Ishikawa (cell line): ENCODE data around the gene ZNF70.

Source experiments
- CEBPB ChIP-seq: IDR thresholded peaks from 2 replicates; pipeline ENCODE4 v1.6.1; 2012
- CREB1 ChIP-seq: IDR thresholded peaks from 2 replicates; pipeline ENCODE4 v1.6.1; 2012; ENCODE audit warnings: low read depth
- EGR1 ChIP-seq: IDR thresholded peaks from 2 replicates; pipeline ENCODE4 v1.6.1; 2012
- EP300 ChIP-seq: IDR thresholded peaks from 2 replicates; pipeline ENCODE4 v1.6.1; 2012; ENCODE audit warnings: borderline replicate concordance
- FOXM1 ChIP-seq: IDR thresholded peaks from 2 replicates; pipeline ENCODE4 v1.6.1; 2012; ENCODE audit warnings: low read depth, borderline replicate concordance
- MAX ChIP-seq: IDR thresholded peaks from 2 replicates; pipeline ENCODE4 v1.6.1; 2012
- NFIC ChIP-seq: IDR thresholded peaks from 2 replicates; pipeline ENCODE4 v1.6.1; 2012
- RAD21 ChIP-seq: IDR thresholded peaks from 2 replicates; pipeline ENCODE4 v1.6.1; 2012; ENCODE audit warnings: low read depth
- REST ChIP-seq: IDR thresholded peaks from 2 replicates; pipeline ENCODE4 v1.6.1; 2012; ENCODE audit warnings: low read depth, mild to moderate bottlenecking
- TAF1 ChIP-seq: IDR thresholded peaks from 2 replicates; pipeline ENCODE4 v1.6.1; 2012; ENCODE audit warnings: low read depth, mild to moderate bottlenecking
- TCF12 ChIP-seq: IDR thresholded peaks from 2 replicates; pipeline ENCODE4 v1.6.1; 2012; ENCODE audit warnings: low read depth
- TEAD4 ChIP-seq: IDR thresholded peaks from 2 replicates; pipeline ENCODE4 v1.6.1; 2012
- USF1 ChIP-seq: IDR thresholded peaks from 2 replicates; pipeline ENCODE4 v1.6.1; 2012
- YY1 ChIP-seq: IDR thresholded peaks from 2 replicates; pipeline ENCODE4 v1.6.1; 2012; ENCODE audit warnings: low read depth
- ZBTB7A ChIP-seq: IDR thresholded peaks from 2 replicates; pipeline ENCODE4 v1.6.1; 2012; ENCODE audit warnings: low read depth

ZNF70 gene

GRCh38 chr22:23763954-23764353 lies 13.0 kb upstream of the ZNF70 start:
- TF ChIP-seq NFIC (no peak), TCF12 (no peak), TAF1 (no peak), TEAD4 (no peak), MAX (no peak), REST (no peak), EGR1 (no peak), CREB1 (no peak), CEBPB (no peak), FOXM1 (no peak), USF1 (no peak), RAD21 (no peak), YY1 (no peak), ZBTB7A (no peak), EP300 (no peak)

GRCh38 chr22:23763579-23763945 lies 12.7 kb upstream of the ZNF70 start:
- TF ChIP-seq ZBTB7A: no peak
- TF ChIP-seq REST: no peak
- TF ChIP-seq MAX: no peak
- no peak for TF ChIP-seq NFIC
- no peak for TF ChIP-seq TCF12
- TF ChIP-seq TAF1: no peak
- TF ChIP-seq EP300: no peak
- no peak for TF ChIP-seq EGR1
- TF ChIP-seq CREB1: no peak
- TF ChIP-seq YY1: no peak
- TF ChIP-seq FOXM1: no peak
- TF ChIP-seq TEAD4: no peak

- TF ChIP-seq MAX (no peak), YY1 (no peak), FOXM1 (no peak), USF1 (no peak), RAD21 (no peak), EGR1 (no peak), CREB1 (no peak), REST (no peak), NFIC (no peak), TEAD4 (no peak), EP300 (no peak), CEBPB (no peak), ZBTB7A (no peak), TAF1 (no peak), TCF12 (no peak)
These were observed 12.1 kb upstream of the ZNF70 start, which contains the start of gene C22orf15 for GRCh38 chr22:23762842-23763578. Gene C22orf15, plus strand, starts transcription at chr22:23762990. Its CDS starts 317 bp downstream, at chr22:23763307.

GRCh38 chr22:23760056-23760455 lies 9.1 kb upstream of the ZNF70 start:
- TF ChIP-seq USF1 (no peak), ZBTB7A (no peak), TAF1 (no peak), TCF12 (no peak), EP300 (no peak)
